Measurements from ENCODE around the gene DLEC1.
"Not testable (repeated sequence)": the region's sequence is repeated elsewhere in the genome, so short reads cannot be mapped to it uniquely, and the experiment has no call there.

The DLEC1 gene

GRCh38 chr3:38154625-38155255, 115.7 kb downstream of the DLEC1 start:
- DNase-seq (ENCODE audit: low read depth): no peak

DNA sequence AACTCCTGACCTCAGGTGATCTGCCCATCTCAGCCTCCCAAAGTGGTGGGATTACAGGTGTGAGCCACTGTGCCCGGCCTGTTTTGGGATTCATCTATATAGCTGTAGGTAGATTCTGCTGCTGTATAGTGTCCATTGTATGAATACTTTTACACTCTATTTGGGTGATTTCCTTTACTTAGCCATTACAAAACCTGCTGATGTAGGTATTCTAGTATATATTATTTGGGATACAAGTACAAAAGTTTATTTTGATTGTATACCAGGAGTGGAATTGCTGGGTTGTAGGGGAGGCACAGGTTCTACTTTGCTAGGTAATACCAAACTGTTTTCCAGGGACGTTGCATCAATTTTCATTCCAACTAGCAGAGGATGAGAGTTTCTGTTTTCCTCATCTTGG, 116.8 kb downstream of the DLEC1 start:
- no peak for DNase-seq (ENCODE audit: low read depth)

DNA sequence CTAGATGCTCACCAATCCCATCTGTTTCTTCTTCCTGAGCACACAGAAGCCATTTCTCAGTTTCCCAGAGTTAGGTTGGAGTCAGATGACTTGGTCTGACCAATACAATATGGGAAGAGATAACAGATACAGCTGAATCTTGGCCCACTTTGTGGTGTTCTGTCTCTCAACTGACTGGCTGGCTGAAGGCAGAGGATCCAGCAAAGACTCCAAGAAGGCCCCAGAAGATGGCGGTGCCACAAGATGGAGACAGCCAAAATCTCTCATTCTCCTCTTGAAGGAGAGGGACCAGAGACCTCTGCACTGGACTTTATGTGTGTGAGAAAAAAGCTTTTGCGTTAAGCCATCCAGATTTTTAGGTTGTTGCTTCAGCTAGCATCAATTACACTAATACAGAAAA, 118.1 kb downstream of the DLEC1 start:
- DNase-seq (ENCODE audit: low read depth): no peak

GRCh38 chr3:38157595-38157994, 118.6 kb downstream of the DLEC1 start:
- no peak for DNase-seq (ENCODE audit: low read depth)

DNA sequence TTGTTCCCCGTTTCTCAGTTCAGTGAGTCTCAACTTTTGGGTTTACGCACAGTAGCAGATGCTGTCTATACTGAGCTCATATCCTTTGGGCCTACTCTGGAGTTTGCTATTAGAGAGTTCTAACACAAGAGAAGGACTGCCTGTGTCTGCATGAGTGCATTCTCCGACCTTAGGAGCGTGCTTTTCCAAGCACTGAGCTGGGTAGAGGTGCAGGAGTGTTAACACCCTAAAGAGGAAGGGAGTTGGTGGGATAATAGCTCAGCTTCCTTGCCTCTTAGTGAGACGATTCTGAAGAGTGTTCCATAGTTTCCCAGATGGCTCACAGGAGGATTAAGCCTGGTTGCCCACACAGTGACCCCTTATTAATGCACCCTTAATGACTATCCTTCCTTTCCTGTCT, 119.5 kb downstream of the DLEC1 start:
- no peak for DNase-seq (ENCODE audit: low read depth)

DNA sequence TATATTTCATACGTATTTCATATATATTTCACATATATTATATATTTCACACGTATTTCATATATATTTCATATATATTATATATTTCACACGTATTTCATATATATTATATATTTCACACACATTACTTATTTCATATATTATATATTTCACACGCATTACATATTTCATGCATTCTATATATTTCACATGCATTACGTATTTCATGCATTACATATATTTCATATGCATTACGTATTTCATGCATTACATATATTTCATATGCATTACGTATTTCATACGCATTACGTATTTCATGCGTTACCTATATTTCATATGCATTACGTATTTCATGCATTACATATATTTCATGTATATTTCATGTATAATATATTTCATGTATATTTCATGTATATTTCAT, 121.7 kb downstream of the DLEC1 start:
- DNase-seq (ENCODE audit: low read depth): not testable (repeated sequence)

- no peak for DNase-seq (ENCODE audit: low read depth)
Measured at GRCh38 chr3:38163117-38163840, 124.3 kb downstream of the DLEC1 start.

GRCh38 chr3:38163841-38164642, 125.0 kb downstream of the DLEC1 start:
- DNase-seq (ENCODE audit: low read depth): no peak

DNA sequence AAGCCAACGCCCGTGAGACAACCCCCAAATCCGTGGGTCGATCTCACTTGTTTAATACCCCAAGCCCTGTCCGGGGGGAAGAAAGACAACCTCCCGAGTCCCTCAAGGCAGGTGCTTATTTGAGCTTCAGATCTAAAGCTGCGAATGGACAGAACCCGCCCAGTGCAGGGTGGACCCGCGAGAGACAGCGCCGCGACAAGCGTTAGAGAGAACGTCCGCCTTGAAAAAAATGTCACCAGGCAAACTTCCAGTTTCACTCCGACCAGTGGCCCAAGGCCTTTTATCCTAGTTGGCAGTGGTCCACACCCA, 125.6 kb downstream of the DLEC1 start:
- no peak for DNase-seq (ENCODE audit: low read depth)

DNA sequence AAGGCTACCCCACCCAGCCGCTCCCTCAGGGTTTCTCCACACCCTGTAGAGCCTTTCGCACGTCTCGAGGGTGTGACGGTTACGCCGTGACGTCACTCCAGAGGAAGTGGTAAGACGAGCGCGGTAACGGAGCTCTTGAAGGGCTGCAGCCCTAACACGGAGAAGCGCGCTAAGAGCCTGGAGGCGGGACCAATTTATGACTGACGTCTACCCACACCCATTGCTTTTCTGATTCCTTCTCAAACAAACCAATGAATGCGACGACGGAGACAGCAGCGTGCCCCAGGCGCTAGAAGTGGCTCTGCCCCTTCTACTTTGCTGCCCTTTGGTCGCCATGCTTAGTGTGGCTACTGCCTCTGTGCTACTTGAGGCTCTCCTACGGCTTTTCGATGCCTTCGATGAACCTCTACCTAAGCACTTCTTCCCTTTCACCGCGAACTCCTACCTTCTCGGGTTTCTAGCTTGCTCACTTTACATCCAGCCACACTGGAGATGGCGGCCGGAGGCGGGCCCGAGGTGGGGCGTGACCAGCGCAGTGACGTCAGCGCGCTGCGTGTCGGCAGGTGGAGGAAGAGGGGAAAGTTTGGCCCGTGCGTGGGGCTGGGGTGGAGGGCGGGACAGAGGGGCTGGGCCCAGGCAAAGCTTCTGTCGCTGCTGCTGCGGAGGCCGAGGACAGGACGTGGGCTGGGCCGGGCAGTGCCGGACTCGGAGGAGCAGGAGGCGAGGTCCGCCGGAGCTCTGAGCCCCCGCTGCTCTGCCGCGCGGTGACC, 126.1 kb downstream of the DLEC1 start, which contains the start of gene OXSR1:
OXSR1 (plus strand) TSS at position 586 of the 770 bp plus-strand sequence. CDS start 340 bp downstream, outside the sequence.
- DNase-seq (ENCODE audit: low read depth): peak; percentile 98

- no peak for DNase-seq (ENCODE audit: low read depth)
Measured at GRCh38 chr3:38165722-38166387, 126.8 kb downstream of the DLEC1 start.

GRCh38 chr3:38167591-38167990, 128.6 kb downstream of the DLEC1 start:
- DNase-seq (ENCODE audit: low read depth): no peak

DNA sequence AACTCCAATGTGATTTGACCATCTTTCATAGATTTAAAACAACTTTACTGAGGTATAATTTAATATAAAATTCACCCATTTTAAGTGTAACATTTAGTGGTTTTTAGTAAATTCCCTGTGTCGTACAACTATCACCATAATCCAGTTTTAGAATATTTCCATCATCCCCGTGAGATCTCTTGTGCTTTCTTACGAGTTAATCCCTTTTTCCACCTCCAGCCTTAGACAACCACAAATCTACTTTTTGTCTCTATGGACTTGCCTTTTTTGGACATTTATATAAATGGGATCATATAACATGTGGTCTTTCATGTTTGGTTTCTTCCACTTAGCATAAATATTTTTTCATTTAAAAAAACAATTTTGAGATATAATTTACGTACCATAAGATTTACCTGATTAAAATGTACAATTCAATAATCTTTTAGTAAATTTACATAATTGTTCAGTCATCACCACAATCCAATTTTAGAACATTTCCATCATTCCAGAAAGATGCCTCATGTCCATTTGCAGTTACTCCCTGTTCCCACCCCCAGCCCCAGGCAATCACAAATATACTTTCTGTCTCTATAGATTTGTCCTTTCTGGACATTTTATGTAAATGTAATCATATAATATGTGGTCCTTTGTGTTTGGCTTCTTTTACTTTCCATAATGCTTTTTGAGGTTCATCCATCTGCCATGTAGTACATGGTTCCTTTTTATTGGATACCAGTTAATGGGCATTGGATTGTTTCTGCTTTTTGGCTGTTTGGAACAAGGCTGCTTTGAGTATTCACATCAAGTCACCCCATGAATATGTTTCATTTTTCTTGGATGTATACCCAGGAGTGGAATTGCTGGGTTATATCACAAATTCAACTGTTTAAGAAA, 129.4 kb downstream of the DLEC1 start:
- no peak for DNase-seq (ENCODE audit: low read depth)

- no peak for DNase-seq (ENCODE audit: low read depth)
Measured at GRCh38 chr3:38169027-38169317, 130.0 kb downstream of the DLEC1 start.

DNA sequence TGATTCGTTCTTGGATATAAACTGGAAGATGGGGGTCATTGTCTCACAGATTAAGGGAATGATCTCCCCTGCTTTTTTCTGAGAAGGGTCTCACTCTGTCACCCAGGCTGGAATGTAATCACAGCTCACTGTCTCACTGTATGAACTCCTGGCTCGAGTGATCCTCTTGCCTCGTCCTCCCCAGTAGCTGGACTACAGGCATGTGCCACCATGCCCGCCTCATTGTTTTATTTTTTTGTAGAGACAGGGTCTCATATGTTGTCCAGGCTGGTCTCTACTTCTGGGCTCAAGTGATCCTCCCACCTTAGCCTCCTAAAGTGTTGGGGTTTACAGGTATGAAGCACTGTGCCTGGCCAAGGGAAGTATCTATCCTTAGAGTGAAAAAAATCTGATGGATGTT, 131.7 kb downstream of the DLEC1 start:
- DNase-seq (ENCODE audit: low read depth): no peak

GRCh38 chr3:38171622-38172021, 132.6 kb downstream of the DLEC1 start:
- DNase-seq (ENCODE audit: low read depth): no peak
